Stimulated activated naive CD4-positive, alpha-beta T cell treated with Interleukin-2 at 50 U/mL for 16 hours (primary cell): ENCODE data around the gene NANOS2.

ENCODE experiments used
- DNase-seq: peaks from one replicate; lab custom pipeline; 2025; lab: John Stamatoyannopoulos, UW

Gene NANOS2

GRCh38 chr19:45913874-45914830, at the start of gene NANOS2:
TSS of gene NANOS2 (minus strand) at chr19:45914778. CDS start at chr19:45914693, 85 bp downstream.
- no peak for DNase-seq

DNA sequence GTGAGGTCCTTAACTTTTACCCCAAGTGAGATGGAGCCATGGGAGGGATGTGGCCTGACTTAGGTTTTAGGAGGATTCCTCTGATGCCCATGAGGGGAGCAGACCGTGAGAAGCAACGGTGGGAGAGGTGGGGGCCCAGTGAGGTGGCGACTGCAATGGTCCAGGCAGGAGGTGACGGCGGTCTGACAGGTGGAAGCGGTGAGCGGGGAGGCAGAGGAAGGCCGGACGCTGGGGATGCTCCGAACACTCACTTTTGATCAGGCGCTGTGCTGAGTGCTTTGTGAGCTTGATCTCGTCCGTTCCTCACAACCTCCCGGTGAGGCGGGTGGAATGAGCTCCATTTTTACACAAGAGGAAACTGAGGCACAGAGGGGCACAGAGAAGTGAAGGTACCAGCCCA, 47.4 kb upstream of the NANOS2 start:
- DNase-seq = no peak

DNA sequence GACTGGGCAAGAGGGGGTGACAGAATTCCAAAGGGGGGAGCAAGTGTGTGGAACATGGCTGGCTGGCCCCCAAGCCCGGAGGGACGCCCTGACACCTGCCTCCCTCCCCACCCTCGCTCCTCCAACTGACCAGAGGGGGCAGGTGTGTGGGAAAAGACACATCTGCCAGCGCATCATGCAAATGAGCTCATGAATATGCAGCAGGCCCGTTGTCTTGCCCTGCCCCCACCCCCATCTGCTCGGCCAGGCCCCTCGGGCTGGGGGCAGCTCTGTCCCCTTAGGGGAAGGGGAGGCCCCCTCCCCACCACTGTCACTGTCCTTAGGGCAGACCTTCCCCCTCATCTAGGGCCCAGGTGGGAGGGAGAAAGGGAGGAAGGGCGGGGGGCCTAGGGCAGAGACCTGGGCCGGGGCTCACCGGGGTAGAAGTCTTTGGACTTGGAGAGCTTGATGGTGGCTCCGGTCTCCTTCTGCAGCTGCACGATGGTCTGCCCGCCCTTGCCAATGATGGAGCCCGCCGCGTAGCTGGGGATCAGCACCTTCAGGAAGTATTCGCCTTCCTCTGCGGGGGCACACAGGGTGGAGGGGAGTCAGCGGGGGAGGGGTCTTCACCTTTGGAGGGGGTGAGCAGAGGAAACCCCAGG, 46.1 kb upstream of the NANOS2 start:
- no peak for DNase-seq

GRCh38 chr19:45959517-45960025, 45.0 kb upstream of the NANOS2 start:
- DNase-seq = no peak

DNA sequence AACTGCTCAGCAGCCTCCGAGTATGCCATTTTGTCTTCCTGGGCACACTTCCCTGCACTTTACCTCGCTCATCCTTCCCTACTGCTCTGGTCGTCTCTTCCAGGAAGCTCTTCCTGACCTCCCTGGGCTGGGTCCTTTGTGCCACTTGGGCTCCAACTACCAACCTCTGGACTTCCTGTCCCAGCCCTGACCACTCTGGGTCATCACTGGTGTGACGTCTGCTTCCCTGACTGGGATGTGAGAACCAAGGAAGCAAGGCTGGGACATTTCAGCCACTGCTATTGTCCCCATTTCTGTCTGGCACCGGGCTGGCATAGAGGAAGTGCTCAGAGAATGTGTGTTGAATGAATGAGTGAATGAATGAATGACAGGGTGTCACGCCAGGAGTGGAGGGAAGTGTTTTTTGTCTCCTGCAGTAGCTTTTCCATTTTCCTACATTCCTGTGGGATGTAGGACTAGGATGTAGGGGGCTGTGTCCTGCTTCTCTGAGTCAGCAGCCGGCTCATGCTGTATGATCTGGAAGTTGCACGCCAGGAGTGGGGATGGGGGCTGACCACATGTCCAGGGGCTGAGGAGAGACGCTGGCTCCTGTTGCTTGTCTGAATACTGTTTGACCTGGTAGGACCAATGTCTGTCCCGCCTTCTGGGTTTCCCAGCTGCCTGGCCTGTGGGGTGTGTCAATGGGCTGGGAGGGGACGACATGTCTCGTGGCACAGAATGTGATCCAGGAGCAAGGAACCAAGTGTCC, 44.4 kb upstream of the NANOS2 start:
- DNase-seq = no peak

GRCh38 chr19:45958320-45958719, 43.7 kb upstream of the NANOS2 start:
- DNase-seq = no peak

DNA sequence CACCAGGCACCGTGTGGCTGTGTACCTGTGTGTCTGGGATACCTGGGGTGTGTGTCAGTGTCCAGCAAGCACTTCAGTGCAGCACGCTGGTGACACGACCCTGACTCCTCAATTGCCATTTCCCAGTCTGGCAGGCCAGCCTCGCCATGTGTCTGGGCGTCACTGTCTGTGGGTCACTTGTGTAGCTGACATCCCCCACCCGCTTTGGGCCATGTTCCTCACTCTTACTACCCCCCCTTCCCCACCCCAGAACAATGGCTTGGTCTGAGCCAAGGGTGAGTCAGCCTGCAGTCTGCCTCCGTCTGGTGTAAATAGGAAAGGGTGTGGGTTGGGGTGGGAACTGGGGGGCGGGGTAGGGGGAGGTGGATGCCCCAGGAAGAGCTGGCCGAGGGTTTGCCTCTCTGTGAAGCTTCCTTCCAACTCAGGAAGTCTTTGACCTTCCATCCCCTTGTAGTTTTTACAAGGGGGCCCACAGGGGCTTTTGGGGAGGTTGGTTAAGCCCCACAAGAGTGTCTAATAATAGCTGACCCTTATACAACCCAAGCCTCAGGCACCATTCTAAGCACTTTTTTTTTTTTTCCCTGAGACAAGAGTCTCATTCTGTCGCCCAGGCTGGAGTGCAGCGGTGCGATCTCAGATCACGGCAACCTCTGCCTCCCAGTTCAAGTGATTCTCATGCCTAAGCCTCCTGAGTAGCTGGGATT, 41.5 kb upstream of the NANOS2 start:
- DNase-seq = no peak

GRCh38 chr19:45954156-45954555, 39.6 kb upstream of the NANOS2 start:
- no peak for DNase-seq

- no peak for DNase-seq
These were observed 39.1 kb upstream of the NANOS2 start for GRCh38 chr19:45953676-45954075.

GRCh38 chr19:45952686-45953505, 38.3 kb upstream of the NANOS2 start:
- DNase-seq = peak; percentile 22

GRCh38 chr19:45952341-45952685, 37.7 kb upstream of the NANOS2 start:
- no peak for DNase-seq

GRCh38 chr19:45947926-45948325, 33.3 kb upstream of the NANOS2 start:
- DNase-seq = no peak

GRCh38 chr19:45940515-45940805, 25.9 kb upstream of the NANOS2 start:
- no peak for DNase-seq

DNA sequence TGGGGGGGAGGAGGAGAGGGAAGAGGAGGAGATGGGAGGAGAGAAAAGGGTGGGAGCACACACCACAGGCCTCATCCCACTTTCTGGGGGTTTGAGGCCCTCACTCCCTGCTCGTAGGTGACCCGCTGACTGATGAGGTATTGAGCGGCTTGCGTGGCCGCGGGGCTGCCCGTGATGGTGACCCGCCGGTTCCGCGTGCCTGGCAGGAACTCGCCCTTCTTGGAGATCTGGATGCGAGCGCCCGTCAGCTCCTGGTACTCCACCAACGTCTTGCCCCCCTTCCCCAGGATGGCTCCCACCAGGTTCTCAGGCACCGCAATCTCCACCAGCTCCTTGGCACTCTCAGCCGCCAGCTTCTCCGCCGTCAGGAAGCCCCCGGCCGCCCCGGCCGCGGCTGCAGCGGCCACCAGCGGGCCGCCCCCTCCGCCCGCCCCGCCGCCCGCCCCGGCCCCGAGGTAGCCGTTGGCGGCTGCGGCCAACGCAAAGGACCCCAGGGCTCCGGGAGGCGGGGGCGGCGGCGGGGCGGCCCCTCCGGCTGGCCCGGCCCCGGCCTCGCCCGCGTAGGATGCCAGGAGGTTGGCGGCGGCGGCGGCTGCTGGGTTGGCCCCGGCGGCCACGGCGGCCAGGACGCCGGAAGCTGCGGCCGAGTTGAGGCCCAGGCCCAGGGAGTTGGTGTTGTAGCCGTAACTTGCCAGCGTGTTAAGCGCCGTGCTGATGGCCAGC, 25.4 kb upstream of the NANOS2 start:
- no peak for DNase-seq

DNA sequence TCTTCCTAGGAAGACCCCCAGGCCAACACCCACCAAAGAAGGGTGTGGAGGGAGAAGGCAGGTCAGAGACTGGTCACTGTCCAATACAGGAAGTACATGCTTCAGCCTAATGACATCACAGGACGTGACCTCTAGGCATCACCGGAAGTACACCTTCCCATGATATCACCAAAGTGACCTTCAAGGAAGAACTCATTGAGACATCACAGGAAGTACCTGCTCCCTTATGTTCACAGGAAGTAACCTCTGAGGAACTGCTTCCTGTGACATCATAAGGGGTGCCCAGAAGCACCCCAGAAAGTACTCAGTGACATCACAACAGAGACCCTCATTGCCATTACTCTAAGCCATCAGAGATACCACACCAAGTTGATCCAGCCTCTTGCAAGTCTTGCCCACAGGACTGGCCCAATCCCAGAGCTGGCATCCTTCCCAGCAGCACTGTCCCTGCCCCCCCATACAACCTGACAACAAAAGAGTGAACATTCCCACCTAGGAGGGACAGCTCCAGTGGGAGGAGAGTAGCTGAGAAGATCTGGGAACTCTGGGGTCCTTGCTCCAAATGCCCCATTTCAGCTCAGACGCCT, 24.2 kb upstream of the NANOS2 start:
- no peak for DNase-seq

- DNase-seq = no peak
These were observed 20.7 kb upstream of the NANOS2 start for GRCh38 chr19:45935267-45935666.

DNA sequence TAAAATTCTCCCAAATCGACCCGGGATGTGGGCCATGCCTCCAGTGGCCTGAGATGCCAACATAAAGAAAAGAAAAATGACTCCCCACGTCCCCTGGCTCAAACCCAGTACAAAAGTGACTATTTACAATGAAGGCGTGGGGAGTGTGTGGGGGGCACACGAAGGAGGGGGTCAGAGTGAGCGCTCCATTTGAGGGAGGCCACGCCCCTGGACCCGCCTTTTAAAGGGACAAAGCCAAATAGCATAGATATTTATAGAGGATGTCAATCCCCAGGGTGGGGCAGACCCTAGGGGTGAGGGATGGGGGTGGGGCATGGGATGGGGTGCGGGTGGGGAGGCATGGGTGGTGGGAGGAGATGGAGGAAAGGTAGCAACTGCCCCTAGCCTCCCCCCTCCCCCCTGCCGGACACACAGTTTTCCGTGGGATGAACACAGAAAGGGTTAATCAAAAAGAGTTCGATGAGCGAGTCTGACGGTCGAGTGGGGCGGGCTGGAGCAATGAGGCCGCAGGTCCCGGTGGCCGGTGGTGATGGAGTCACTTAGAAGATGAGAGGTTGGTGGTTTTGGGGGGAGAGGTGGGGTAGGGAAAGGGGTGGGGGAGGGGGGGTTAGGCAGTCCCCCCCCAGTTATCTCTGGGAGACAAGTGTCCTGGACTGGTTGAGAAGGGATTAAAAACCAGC, 20.1 kb upstream of the NANOS2 start:
- DNase-seq = no peak

- DNase-seq = no peak
These were observed 19.2 kb upstream of the NANOS2 start for GRCh38 chr19:45933759-45934158.

GRCh38 chr19:45931055-45931454, 16.5 kb upstream of the NANOS2 start:
- DNase-seq = no peak

GRCh38 chr19:45929247-45929646, 14.7 kb upstream of the NANOS2 start:
- DNase-seq = no peak
